ENCODE results near the gene ASB4.

Gene ASB4

DNA sequence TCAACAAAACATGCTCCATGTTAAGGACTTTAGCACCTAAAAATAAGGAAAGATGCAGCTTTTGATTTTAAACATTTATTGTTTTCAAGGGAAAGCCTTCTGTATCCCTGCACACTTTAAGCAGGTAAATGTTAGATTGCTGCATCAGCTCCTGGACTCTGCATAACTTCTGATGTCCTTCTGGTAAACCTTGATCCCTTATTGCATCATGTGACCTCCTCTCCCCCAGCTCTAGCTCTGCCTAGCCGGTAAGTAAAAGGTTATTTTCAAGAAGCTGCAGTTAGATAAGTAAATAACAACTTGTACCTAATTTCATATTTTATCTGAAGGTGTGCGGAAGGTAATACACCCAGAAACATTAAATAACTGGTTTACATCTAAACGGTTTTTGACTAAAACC is 73.1 kb downstream of the ASB4 start:
- DNase-seq, result no peak

DNA sequence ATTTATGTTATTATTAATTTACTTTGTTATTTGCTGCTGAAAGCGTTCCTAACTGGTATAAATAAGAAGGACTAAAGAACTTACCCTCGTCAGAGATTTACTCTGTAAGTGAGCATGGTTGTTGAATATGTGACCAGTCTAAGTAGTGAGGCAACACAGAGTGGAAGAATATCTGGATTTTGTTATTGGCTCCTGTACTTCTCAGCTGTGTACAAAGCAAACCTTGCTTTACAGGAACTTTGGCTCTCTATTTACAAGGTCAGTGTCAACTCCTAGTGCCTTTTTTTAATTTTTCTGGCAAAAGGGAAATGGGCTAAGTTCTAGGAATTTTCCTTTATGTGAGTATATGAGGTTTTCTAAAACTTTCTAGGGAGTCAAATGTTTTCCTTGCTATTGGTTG is 74.9 kb downstream of the ASB4 start:
- DNase-seq, result no peak

DNA sequence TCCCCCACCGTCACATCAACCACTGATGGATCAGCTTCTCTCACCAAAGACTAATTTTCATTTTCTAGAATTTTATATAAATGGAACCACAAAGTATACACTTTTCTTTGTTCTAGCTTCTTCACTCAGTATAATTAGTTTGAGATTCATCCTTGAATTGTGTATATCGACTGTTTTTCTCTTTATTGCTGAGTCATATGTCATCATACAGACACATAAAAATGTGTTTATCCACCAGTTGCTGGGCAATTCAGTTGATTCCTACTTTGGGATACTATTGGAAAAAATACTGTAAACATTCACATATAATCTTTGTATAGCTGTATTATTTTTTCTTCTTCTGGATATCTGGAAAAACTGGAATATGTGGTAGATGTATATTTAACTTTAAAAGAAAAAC is 84.0 kb downstream of the ASB4 start:
- no peak for DNase-seq

DNA sequence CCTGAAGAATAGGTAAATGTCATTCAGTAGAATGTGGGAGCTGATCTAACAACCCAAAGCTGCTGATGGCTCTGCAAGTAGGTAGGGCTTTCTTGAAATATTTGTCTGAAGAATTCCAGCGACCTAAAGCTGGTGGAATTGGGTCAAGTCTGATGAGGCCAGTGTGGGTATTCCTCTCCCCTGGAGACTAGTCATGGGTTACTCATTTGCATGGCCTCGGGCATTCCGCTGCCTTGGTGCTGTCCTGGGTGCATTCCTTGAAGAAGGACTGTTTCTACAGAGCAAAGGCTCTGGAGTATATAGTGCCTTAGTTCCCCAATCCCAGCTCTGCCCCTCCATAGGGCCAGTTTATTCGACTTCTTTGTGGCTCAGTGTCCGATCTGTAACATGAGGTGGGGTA is 91.4 kb downstream of the ASB4 start:
- no peak for DNase-seq

DNA sequence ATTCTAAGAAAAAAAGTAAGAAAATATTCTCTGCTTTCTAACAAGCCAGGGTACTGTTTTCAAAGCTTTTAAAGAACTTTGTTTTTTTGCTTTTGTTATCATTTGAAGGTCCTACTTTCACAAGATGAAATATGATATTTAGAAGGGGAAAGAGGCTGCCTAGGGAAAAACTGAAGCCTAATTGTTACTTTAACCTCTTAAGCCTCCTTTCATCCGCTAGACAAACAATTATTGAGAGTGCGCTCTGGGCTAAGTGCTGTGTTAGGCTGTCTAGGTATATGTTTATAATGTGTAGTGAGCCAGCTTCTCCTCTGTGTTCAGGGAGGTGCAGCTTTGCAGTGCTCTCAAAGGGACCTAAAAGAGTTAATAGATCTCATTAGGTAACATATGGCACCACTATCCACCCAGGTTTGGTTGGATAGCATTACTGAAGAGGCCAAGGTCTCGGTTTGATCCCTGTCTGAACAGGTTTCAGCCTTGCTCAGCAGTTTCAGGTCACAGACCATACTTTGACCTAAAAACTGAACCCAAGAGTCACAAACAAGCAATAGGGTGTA is 92.6 kb downstream of the ASB4 start:
- DNase-seq, result no peak

DNA sequence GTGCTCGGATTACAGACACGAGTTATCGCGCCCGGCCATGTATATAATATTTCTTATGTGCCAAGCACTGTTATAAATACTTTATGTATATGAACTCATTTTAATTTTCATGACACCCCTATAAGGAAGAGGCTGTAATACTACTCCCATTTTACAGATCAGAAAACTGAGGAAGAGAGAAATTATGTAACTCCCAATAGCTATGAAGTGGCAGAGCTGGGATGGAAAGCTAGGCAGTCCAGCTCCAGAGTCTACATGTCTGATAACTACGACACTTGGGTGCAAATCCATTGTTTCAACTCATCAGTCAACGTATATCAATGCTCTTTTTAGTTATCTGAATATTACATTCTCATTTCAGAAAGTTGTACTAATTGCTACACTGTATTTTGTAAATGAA is 93.6 kb downstream of the ASB4 start:
- no peak for DNase-seq

DNA sequence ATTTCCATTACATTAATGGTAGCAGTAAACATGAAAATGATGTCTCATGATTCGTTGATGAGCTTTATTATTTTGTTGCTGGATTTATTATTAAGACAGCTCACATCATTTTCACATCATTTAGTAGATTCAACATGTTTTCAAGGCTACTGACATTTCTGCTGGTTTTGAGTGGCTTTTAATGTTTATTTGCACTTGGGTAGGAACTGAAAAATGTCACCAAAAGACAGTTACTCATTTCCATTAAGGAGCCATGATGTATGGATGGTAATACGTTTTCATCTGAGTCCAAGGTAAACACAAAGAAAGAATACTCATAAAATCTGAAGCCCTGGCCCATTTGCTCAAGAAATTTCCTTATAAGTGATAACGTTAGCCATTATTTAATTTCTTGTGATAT is 95.7 kb downstream of the ASB4 start:
- no peak for DNase-seq

DNA sequence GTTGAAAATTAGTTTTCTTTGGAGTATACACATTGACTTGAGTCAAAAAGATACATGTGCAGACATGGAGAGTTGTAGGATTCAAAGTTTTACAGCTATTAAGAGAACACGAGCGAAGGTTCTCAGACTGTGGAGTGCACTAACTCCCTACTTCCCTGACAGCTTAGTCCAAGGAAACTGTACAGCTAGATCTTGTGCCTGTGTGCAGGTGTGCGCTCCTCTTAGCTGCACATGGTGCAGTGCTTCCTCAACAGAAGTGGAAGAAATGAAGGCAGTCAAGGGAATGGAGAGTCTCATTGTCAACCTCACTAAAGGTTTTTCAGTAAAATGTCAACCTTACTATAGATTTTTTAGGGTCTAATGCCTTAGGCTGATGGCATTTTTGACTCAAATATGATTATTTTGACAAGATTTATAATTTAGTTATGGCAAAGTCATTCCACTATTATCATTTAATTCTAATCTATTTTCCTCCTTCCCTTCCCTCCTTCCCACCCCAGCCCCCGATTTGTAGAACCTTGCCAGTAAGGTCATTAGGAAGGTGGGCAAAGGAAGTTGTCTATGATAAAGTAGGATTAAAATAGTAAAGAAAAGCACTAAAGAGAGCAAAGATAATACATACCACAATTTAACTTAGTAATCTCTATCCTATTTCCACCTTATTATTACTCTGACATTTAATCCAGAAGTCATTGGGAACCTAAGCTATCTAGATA is 97.0 kb downstream of the ASB4 start:
- DNase-seq, result no peak

DNA sequence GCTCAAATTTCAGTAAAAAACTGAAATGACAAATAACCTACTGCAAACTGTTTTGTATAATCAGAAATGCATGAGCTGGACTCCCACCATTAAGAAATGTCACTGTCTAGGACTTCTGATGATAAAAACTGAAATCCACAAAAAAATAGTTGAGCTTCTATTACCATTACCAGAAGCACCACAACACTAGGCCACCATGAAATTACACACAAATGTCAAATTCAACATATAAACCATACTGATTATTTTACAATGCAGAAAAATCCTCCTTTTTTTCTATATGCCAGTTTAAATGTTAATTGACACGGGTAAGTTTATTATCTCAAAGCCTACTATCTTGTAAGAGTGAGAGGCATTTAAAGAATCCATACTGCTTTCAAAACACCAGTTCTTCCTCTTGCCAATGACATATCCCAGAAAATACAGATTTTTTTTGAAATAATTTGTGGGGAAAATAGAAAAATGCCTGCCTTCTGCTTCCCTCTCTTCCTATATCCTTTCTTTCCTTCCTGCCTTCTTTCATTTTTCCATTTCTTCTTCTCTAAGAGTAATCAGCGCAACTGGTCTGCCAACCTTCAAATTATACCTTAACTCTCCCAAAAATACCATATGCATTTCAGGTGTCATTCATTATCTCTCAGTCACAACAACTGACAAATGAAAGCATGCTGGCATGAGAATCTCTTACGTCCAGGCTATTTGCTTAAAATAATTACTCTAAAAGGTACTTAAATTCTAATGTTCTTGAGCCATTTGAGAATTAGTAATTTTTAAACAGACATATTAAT is 98.3 kb downstream of the ASB4 start:
- DNase-seq, result no peak

DNA sequence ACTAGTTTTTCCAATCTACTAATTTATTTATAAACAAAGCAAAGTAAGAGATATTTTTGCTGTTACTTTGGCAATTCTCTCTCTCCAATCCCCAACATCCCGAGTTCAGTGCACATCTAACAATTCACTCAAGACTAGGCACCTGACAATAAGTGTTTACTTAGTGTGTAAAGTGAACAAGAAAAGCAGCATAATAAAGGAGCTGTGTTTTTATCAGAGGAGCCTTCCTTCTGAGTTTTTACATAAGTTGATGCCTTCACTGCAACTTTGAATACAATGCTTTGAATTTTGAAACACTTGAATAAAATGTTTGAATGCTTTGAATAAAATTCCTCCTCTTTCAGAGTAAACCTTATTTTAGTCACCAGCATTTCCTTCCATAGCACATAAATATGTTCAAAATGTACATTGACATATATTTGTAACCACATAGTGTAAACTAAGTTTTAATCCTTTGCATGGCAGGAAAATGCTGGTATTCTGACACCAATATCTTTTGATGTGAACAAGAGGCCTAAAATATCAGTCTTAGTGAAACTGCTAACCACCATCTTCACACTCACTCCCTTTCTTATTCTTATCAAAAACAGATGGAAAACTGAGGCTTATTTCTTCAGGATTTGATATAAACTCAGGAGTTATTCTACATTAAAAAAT is 99.2 kb downstream of the ASB4 start:
- DNase-seq, result no peak

DNA sequence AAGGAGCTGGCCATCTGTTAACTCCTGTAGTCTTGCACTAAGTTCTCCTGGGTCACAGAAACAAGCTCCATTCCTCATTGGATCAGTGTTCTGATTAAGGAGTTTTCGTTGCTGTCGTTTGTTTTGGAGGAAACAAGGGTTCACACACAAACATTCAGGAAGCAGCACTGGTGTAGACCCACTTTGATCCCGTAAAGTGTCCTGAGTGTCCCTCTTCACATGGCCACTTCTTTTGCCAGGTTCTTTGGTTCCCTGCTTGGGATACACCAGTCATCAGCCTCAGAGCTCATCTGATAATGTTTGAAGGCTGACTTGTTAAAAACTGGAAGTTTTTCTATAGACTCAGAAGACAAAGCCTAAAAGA is 99.7 kb downstream of the ASB4 start:
- no peak for DNase-seq

DNA sequence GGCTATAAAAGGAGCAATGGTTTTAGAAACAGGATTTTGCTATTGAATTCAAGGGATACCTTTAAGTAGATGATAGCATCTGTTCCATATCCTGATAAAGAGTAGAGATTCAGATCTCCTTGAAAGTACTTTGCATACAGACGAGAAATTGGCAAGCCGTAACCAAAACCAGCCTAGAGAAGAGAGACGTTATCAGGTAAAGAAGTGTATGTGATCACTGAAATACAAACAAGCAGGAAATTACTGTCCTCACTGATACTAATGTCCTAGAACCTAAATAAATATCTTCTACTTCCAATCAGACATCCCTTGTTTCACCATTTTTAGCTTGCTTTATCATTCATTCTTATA is 101.2 kb downstream of the ASB4 start:
- DNase-seq, result no peak

DNA sequence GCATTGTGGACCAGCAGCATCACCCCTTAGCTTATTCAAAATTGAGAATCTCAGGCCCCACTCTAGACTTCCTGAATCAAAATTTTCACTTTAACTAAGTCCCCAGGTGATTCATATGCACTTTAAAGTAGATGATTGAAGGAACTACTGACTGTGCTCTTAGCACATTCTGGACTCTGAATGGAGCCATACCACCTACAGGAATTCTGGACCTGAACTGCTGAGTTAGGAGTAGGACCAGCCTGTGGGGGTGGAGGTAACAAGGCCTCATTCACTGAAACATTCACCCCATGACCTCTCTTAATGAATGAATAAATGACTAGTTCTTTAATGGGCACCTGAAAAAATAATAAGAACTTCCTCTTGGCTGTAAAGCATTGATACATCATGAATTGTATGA is 103.3 kb downstream of the ASB4 start:
- DNase-seq, result no peak

DNA sequence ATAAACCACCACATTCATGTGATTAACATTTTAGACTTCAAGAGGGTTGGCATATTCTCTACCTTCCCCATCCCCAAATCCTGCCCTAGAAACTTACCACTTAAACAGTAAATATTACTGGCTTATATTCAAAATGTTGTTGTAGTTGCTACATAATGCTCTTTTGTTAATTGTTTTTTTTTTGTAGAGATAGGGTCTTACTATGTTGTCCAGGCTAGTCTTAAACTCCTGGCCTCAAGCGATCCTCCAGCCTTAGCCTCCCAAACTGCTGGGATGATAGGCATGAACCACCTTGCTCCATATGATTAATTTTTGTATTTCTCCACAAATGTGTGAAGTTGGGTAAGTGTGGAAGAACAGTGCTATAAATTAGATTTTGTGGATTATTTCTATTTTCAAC is 104.0 kb downstream of the ASB4 start:
- no peak for DNase-seq
